GM12874 (cell line): ENCODE data around the gene ATP5MK.

Experiments
- CTCF ChIP-seq: IDR thresholded peaks from 2 replicates; pipeline ENCODE4 v1.5.1; 2011; ENCODE audit warnings: low read depth, mild to moderate bottlenecking, control low read depth, low read length, moderate library complexity; ENCODE audit not compliant: insufficient read depth

ATP5MK gene

GRCh38 chr10:103367379-103367781, 28.9 kb downstream of the ATP5MK start:
- no peak for TF ChIP-seq CTCF

DNA sequence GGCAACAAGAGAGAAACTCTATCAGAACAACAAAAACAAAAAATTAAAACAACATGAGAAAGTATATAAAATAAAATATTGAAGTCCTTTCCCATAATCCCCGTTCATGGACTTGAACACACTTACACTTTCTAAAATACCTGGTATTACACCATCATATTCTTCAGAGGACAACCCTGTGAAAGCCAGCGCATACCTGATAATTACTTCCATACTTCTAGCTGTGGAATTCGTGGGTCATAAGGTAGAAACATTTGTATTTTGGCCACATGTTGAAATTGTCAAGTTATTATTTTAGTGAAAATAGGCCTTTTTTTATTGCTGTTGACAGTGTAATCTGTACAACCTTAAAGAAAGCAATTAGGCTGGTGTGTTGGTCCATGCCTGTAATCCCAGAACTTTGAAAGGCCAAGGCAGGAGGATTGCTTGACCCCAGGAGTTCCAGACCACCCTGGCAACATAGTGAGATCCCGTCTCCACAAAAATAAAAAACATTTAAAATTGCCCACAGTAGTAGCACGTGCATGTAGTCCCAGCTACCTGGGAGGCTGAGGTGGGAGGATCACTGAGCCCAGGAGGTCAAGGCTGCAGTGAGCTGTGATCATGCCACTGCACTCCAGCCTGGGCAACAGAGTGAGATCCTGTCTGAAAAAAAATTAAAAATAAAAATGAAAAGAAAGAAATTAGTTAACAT, 40.2 kb downstream of the ATP5MK start:
- no peak for TF ChIP-seq CTCF

- no peak for TF ChIP-seq CTCF
These were observed 43.0 kb downstream of the ATP5MK start for GRCh38 chr10:103353281-103353680.

DNA sequence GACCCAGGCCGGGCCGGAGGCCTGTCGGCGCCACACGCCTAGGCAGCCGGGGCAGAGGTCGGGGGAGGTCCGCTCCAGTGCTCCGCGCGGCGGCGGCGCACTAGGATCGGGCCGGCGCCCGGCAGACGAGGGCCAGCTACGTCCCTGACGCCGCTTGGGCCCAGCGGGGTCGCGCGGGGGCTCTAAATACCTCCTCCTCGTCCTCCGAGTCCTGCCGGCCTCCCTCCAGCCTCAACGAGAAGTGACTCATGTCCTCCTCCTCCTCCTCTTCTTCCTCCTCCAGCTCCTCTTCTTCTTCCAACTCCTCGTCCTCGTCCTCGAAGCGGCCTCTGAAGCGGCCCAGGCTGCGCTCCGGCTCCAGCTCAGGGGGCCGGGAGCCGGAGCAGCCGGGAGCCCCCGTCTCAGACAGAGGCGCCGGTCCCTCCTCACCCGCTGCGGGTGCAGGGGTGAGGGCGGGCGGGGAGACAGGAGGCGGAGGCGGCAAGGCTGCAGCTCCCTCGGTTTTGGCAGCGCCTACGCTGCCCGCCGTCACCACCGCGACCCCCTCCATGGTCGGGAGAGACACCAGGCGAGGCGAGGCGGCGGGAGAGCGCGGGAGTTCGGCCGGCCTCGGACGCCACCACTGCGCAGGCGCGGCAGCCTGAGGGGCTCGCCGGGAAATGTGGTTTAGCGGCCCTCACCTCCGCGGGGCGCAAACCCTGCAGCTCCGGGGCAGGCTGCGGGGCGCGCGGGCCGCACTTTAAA, 45.6 kb downstream of the ATP5MK start, which contains the start of gene PCGF6:
Gene PCGF6, minus strand, starts transcription at position 624 of the 744 bp plus-strand sequence. Its CDS starts 74 bp downstream, at position 550.
- 0 out of 2 replicates have a peak, but pooled peaks have one; percentile 2 for TF ChIP-seq CTCF

GRCh38 chr10:103350175-103350516, 46.1 kb downstream of the ATP5MK start:
- no peak for TF ChIP-seq CTCF
